ENCODE data around the gene RNU7-1. TPM values are rescaled to one million over a fixed set of nuclear protein-coding genes. Genes with fewer than 3 reads are reported as not detected.

RNU7-1 gene
- total and polyA plus RNA-seq, 2 of the 4 experiments (the other 2 are of a cell fraction): not detected

DNA sequence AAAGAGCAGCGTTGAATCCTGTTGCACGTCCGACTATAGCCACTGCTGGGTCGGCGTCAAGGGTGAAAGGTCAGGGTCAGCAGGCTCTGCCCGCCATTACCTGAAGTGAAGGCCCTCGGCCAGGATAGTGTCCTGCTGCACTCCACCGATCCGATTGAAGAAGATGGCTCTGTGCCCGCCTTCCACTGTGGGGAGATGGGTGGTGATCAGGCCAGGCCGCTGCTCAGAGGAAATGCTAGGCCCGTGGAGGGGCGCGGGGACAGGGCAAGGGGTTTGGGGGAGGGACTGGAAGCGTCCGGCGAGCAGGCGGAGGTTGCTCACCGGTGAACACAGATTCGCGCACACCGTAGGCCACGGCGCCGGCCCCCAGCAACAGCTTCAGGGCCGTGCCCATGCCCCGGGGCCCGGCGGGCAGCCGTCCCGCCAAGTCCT is 26.5 kb downstream of the RNU7-1 start:
- Histone ChIP-seq H3K18ac (ENCODE audit: low read depth, low read length) (no peak overlapping the region), H4K20me1 (ENCODE audit: insufficient read depth, low read length) (no peaks in the 10 kb centered on the region), H3K27me3 (ENCODE audit: control insufficient read depth, insufficient read depth, low read length) (no peaks in the 10 kb centered on the region), H2BK120ac (ENCODE audit: low read depth, low read length) (no peak overlapping the region), H3K4me2 (ENCODE audit: low read depth, low read length) (peak overlapping the region; percentile 91), H4K91ac (ENCODE audit: insufficient read depth, low read depth, low read length) (peak overlapping the region; percentile 91), H3K4ac (ENCODE audit: low read depth, low read length) (peak overlapping the region; percentile 94), H2AK9ac (replicated peaks; ENCODE audit: low read depth, low read length, poor library complexity) (peak overlapping the region; percentile 96), H2AK5ac (ENCODE audit: low read depth, low read length) (peak overlapping the region; percentile 96), H2AFZ (replicated peaks; ENCODE audit: low read length, poor library complexity) (peak overlapping the region; percentile 97), H4K8ac (ENCODE audit: low read depth in 2 of 2, low read length in 2 of 2) (peak overlapping the region; percentile 97 to 98), H3K4me1 (ENCODE audit: control insufficient read depth, insufficient read depth, low read length) (peaks cover 4% of the 10 kb centered on the region), H2BK20ac (ENCODE audit: low read depth, low read length) (no peak overlapping the region), H3K9me1 (ENCODE audit: insufficient read depth, low read length) (no peaks in the 10 kb centered on the region), H3K14ac (replicated peaks; ENCODE audit: low read depth, low read length) (peak overlapping the region; percentile 86), H2BK15ac (ENCODE audit: low read depth, low read length) (no peak overlapping the region), H3K56ac (ENCODE audit: extremely low read depth, insufficient read depth, low read length) (peak overlapping the region; percentile 58), H3K4me3 (ENCODE audit: insufficient read depth, low read depth, low read length) (peak overlapping the region; percentile 66), H3K9ac (ENCODE audit: low read depth, low read length) (peak overlapping the region; percentile 97), H3K36me3 (ENCODE audit: control insufficient read depth, insufficient read depth, low read length) (peaks cover 43% of the 10 kb centered on the region), H3K9me3 (ENCODE audit: control insufficient read depth, insufficient read depth, low read length) (no peaks in the 10 kb centered on the region), H4K5ac (ENCODE audit: low read depth, low read length) (peak overlapping the region; percentile 43), H2BK5ac (ENCODE audit: low read depth, low read length, poor library complexity, severe bottlenecking) (peak overlapping the region; percentile 72), H3K79me1 (ENCODE audit: low read depth in 1 of 2, low read length in 2 of 2) (peaks cover 26 to 67% of the 10 kb centered on the region in 2 experiments), H3K23ac (ENCODE audit: low read depth, low read length) (peak overlapping the region; percentile 84; the same call in 1 of the 2 replicates), H3K27ac (ENCODE audit: insufficient read depth, low read length) (peak overlapping the region; percentile 76)
- DNase-seq: no peak
- ChIA-PET POLR2A (ENCODE audit: unreplicated experiment) (no interaction called here), CTCF (no interaction called here)
- 0% methylated on average over 9 of the region's 31 CpGs; no CpG with 5 or more reads in 1 of the 2 experiments for WGBS, 2 experiments (ENCODE audit: extremely low coverage in 2 of 2, insufficient read length in 1 of 2)
- TSS peak; percentile 41 for BruUV-seq (replicated peaks)
- intact Hi-C loops (cut with micrococcal nuclease): loop anchor here (1.0 to 2.0 kb wide), 2 partner anchors 49 to 139 kb away; partner anchors contain the start of genes C1RL and LPCAT3
- dilution Hi-C loops (cut with HindIII; ENCODE audit: low sequenced_read_pairs, unreplicated experiment): no loop called here
- in situ Hi-C loops (cut with MboI; ENCODE audit: low sequenced_read_pairs): no loop called here
- no peak for TF ChIP-seq RAD21 (IDR thresholded peaks at IDR 0.05; ENCODE audit: low read length)
- TF ChIP-seq MAZ (IDR thresholded peaks at IDR 0.05; ENCODE audit: borderline replicate concordance, low read depth, low read length): no peak
- no peak for TF ChIP-seq BHLHE40 (IDR thresholded peaks at IDR 0.05; ENCODE audit: low read depth, low read length)
- no peak for TF ChIP-seq POLR2A (IDR thresholded peaks at IDR 0.05; ENCODE audit: low read depth, low read length)
- TF ChIP-seq MXI1 (IDR thresholded peaks at IDR 0.05; ENCODE audit: borderline replicate concordance, low read depth, low read length): no peak
- TF ChIP-seq MAFK (IDR thresholded peaks at IDR 0.05; ENCODE audit: low read depth, low read length): no peak
- no peak for TF ChIP-seq NFE2L2 (IDR thresholded peaks at IDR 0.05; ENCODE audit: low read depth, low read length)
- TF ChIP-seq RFX5 (IDR thresholded peaks at IDR 0.05; ENCODE audit: low read depth, low read length): no peak
- TF ChIP-seq FOS (IDR thresholded peaks at IDR 0.05; ENCODE audit: low read depth, low read length): no peak
- TF ChIP-seq, protein P1, sequence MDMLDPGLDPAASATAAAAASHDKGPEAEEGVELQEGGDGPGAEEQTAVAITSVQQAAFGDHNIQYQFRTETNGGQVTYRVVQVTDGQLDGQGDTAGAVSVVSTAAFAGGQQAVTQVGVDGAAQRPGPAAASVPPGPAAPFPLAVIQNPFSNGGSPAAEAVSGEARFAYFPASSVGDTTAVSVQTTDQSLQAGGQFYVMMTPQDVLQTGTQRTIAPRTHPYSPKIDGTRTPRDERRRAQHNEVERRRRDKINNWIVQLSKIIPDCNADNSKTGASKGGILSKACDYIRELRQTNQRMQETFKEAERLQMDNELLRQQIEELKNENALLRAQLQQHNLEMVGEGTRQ (IDR thresholded peaks at IDR 0.05; ENCODE audit: low read depth, low read length): no peak
- no peak for TF ChIP-seq CHD1 (IDR thresholded peaks at IDR 0.05; ENCODE audit: low read depth, low read length)
- TF ChIP-seq, protein P2, sequence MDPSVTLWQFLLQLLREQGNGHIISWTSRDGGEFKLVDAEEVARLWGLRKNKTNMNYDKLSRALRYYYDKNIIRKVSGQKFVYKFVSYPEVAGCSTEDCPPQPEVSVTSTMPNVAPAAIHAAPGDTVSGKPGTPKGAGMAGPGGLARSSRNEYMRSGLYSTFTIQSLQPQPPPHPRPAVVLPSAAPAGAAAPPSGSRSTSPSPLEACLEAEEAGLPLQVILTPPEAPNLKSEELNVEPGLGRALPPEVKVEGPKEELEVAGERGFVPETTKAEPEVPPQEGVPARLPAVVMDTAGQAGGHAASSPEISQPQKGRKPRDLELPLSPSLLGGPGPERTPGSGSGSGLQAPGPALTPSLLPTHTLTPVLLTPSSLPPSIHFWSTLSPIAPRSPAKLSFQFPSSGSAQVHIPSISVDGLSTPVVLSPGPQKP (IDR thresholded peaks at IDR 0.05; ENCODE audit: borderline replicate concordance, low read depth, low read length): no peak
- TF ChIP-seq CEBPB (IDR thresholded peaks at IDR 0.05; ENCODE audit: low read depth, low read length): no peak
- ATAC-seq (ENCODE audit: low read depth): peak; percentile 40

All from IMR-90 (cell line).